ENCODE measurements around the gene SARNP.
A peak's percentile ranks its signal among the peaks of the same experiment; 100 is the strongest.

SARNP gene

DNA sequence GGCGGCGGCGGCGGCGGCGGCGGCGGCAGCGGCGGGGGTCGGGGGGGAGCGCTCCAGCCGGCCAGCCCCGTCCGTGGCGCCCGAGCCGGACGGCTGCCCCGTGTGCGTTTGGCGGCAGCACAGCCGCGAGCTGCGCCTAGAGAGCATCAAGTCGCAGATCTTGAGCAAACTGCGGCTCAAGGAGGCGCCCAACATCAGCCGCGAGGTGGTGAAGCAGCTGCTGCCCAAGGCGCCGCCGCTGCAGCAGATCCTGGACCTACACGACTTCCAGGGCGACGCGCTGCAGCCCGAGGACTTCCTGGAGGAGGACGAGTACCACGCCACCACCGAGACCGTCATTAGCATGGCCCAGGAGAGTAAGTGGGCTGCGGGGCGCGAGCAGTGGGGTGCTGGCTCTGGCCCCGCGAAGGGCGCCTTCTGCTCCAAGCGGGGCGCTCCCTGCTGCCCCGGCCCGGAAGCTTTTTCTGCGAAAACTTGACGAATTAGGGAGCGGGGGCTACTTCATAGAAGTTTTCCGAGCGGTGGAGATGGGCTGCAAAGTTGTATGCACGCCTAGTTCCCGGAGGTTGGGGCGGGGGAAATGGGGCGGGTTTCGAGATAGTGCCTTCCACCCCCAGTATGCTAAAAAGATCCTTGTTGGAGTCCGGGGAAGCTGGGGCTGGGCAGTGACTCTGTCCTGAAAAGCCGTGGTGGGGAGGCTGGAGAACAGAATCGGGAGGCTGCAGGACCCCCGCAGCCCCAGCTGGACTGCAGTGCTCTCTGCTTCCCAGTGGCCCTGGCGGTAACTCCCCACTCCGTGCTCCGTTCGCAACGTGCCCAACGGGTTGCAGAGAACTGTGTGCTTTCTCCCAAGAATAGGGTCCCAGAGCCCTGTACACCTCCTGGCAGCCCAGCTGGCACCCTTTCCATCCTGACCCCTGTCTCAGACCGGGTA is 73.9 kb downstream of the SARNP start:
- Histone ChIP-seq H3K9ac (ENCODE audit: low read length in 2 of 2) (peak overlapping the region; percentile 51), H3K36me3 (ENCODE audit: control insufficient read depth in 2 of 2, insufficient read depth in 2 of 2, low read length in 2 of 2) (no peaks in the 10 kb centered on the region), H3K4me1 (ENCODE audit: control insufficient read depth, insufficient read depth, low read length) (peaks cover 29% of the 10 kb centered on the region), H3K27me3 (ENCODE audit: control insufficient read depth in 1 of 2, insufficient read depth in 2 of 2, low read length in 2 of 2) (no peaks in the 10 kb centered on the region), H3K27ac (ENCODE audit: low read length) (no peak overlapping the region), H3K9me3 (ENCODE audit: control insufficient read depth in 2 of 2, low read length in 2 of 2) (no peaks in the 10 kb centered on the region), H3K4me3 (ENCODE audit: low read length in 2 of 2) (peak overlapping the region; percentile 73 to 82)

GRCh38 chr12:55742719-55743405 is 74.7 kb downstream of the SARNP start, which contains the start of gene GDF11:
TSS of gene GDF11 (plus strand) at chr12:55743122. CDS start at chr12:55743317, 195 bp downstream.
- Histone ChIP-seq H3K4me3 (ENCODE audit: low read length in 2 of 2) (peak within 1 kb of the TSS; percentile 73 to 82), H3K36me3 (ENCODE audit: control insufficient read depth in 2 of 2, insufficient read depth in 2 of 2, low read length in 2 of 2) (no peaks in the 10 kb centered on the region), H3K4me1 (ENCODE audit: control insufficient read depth, insufficient read depth, low read length) (peaks cover 34% of the 10 kb centered on the region), H3K9me3 (ENCODE audit: control insufficient read depth in 2 of 2, low read length in 2 of 2) (no peaks in the 10 kb centered on the region), H3K9ac (ENCODE audit: low read length in 2 of 2) (peak within 1 kb of the TSS; percentile 72 to 74), H3K27me3 (ENCODE audit: control insufficient read depth in 1 of 2, insufficient read depth in 2 of 2, low read length in 2 of 2) (no peaks in the 10 kb centered on the region), H3K27ac (ENCODE audit: low read length) (peak within 1 kb of the TSS; percentile 62)

DNA sequence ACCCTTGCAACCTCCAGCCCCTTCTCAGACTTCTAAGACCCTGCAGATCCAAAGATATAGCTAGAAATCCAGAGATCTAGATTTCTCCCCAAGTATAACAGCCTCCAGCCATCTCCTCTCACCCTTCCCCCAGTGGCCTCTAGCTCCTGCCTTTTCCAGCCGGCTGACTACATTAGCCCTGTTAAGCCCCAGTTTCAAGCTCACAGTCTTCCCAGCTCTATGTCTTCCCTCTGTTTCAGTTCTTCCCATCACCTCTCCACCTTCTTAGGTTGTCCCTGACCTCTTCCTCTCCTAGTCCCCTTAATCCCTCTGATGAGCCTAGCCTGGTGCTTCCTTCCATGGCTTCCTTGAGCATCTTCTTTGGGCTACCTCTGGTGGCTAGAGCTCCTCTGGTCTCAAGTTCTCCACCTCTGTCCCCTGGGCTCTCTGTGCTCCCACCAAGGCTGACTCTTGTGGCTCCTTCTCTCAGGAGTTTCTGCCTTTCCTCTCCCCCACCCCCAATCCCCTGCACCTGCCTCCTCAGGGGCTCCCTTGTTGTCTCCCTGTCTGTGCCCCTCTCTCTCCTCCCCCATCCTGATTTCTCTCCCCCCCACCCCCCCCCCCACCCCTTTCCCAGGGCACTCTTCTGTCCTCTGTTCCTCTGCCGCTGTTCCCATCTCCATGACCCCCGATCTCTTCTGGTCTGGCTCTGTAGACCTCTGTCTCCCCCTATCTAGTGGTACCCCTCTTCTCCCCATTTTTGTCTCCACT is 75.4 kb downstream of the SARNP start:
- Histone ChIP-seq H3K27me3 (ENCODE audit: control insufficient read depth in 1 of 2, insufficient read depth in 2 of 2, low read length in 2 of 2) (no peaks in the 10 kb centered on the region), H3K27ac (ENCODE audit: low read length) (peak overlapping the region; percentile 62), H3K36me3 (ENCODE audit: control insufficient read depth in 2 of 2, insufficient read depth in 2 of 2, low read length in 2 of 2) (no peaks in the 10 kb centered on the region), H3K4me1 (ENCODE audit: control insufficient read depth, insufficient read depth, low read length) (peaks cover 41% of the 10 kb centered on the region), H3K4me3 (ENCODE audit: low read length in 2 of 2) (peak overlapping the region; percentile 54 to 68), H3K9ac (ENCODE audit: low read length in 2 of 2) (peak overlapping the region; percentile 72 to 74), H3K9me3 (ENCODE audit: control insufficient read depth in 2 of 2, low read length in 2 of 2) (no peaks in the 10 kb centered on the region)

DNA sequence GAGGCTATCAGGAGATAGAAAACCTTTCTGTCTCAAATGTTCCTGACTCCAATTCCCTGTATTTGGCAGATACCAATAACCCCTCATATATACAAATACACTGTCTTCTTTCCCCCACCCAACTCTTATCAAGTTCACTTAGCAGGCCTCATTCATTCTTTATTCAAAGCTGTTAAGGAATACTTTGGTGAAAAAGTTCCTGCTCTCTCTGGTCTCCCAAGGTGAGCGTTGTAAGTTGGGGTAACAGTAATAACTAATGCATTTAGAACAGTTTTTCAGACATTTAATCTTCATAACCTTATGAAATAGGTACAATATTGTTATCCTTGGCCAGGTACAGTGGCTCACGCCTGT is 78.5 kb downstream of the SARNP start:
- H3K9ac ChIP-seq (ENCODE audit: low read length in 2 of 2) = no peak overlapping the region
- no peak overlapping the region for H3K27ac ChIP-seq (ENCODE audit: low read length)
- H3K4me3 ChIP-seq (ENCODE audit: low read length in 2 of 2) = peak overlapping the region in 1 of 2 donors; percentile 82

GRCh38 chr12:55738123-55739024 is 79.2 kb downstream of the SARNP start:
- H3K27ac ChIP-seq (ENCODE audit: low read length) = peak overlapping the region; percentile 71
- peaks cover 25% of the 10 kb centered on the region for H3K4me1 ChIP-seq (ENCODE audit: control insufficient read depth, insufficient read depth, low read length)
- peak overlapping the region; percentile 81 to 82 for H3K4me3 ChIP-seq (ENCODE audit: low read length in 2 of 2)
- H3K36me3 ChIP-seq (ENCODE audit: control insufficient read depth in 2 of 2, insufficient read depth in 2 of 2, low read length in 2 of 2) = no peaks in the 10 kb centered on the region
- H3K9ac ChIP-seq (ENCODE audit: low read length in 2 of 2) = peak overlapping the region; percentile 72
- no peaks in the 10 kb centered on the region for H3K9me3 ChIP-seq (ENCODE audit: control insufficient read depth in 2 of 2, low read length in 2 of 2)
- H3K27me3 ChIP-seq (ENCODE audit: control insufficient read depth in 1 of 2, insufficient read depth in 2 of 2, low read length in 2 of 2) = no peaks in the 10 kb centered on the region

More for the DNA sequence above, 78.5 kb downstream of the SARNP start:
- Histone ChIP-seq H3K4me1 (ENCODE audit: control insufficient read depth, insufficient read depth, low read length) (peaks cover 30% of the 10 kb centered on the region), H3K36me3 (ENCODE audit: control insufficient read depth in 2 of 2, insufficient read depth in 2 of 2, low read length in 2 of 2) (no peaks in the 10 kb centered on the region), H3K27me3 (ENCODE audit: control insufficient read depth in 1 of 2, insufficient read depth in 2 of 2, low read length in 2 of 2) (no peaks in the 10 kb centered on the region), H3K9me3 (ENCODE audit: control insufficient read depth in 2 of 2, low read length in 2 of 2) (no peaks in the 10 kb centered on the region)

- Histone ChIP-seq H3K4me3 (ENCODE audit: low read length in 2 of 2) (peak overlapping the region; percentile 81 to 82), H3K4me1 (ENCODE audit: control insufficient read depth, insufficient read depth, low read length) (peaks cover 25% of the 10 kb centered on the region), H3K9me3 (ENCODE audit: control insufficient read depth in 2 of 2, low read length in 2 of 2) (no peaks in the 10 kb centered on the region), H3K27me3 (ENCODE audit: control insufficient read depth in 1 of 2, insufficient read depth in 2 of 2, low read length in 2 of 2) (no peaks in the 10 kb centered on the region), H3K9ac (ENCODE audit: low read length in 2 of 2) (peak overlapping the region; percentile 36 to 72), H3K27ac (ENCODE audit: low read length) (peak overlapping the region; percentile 71), H3K36me3 (ENCODE audit: control insufficient read depth in 2 of 2, insufficient read depth in 2 of 2, low read length in 2 of 2) (no peaks in the 10 kb centered on the region)
Measured at GRCh38 chr12:55737581-55738122, 79.9 kb downstream of the SARNP start.

DNA sequence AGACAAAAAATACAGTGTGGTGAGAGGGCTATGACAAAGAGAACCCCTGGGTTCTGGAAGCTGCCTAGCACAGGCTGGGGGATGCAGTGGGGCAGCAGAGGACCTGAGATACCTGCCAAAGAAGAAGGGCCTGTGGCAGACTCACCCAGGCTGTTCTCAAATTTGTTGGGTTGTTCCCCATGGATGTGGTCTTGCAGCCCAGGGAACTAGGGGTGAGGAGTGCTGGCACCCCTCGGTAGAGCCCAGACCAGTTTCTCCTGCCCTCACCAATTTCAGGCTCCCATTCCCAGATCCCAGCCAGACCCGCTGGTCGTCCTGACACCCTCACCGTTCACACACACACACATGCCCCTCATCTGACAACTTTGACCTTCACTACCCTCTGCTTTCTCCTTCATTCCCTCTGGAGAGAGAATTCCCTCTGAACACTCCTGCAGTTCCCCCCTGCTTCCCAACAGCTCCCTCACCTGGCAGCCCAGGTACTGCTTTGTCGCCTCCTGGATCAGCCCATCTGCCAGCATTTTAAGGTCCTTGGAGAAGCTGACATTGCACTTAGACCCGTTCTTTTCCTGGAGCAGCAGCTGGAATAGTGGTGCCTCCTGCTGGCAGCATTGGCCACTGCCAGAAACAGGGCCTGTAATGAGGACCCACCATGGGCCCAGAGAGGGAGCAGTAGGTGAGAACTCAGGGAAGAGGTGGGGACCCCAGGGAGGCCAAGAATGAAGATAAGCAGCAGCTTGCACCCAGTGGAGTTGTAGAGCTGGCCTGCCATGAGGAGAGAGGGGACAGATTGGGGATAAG is 80.5 kb downstream of the SARNP start:
- peak overlapping the region in 1 of 2 donors; percentile 7 for H3K9ac ChIP-seq (ENCODE audit: low read length in 2 of 2)
- H3K27me3 ChIP-seq (ENCODE audit: control insufficient read depth in 1 of 2, insufficient read depth in 2 of 2, low read length in 2 of 2) = no peaks in the 10 kb centered on the region
- no peak overlapping the region for H3K27ac ChIP-seq (ENCODE audit: low read length)
- H3K4me3 ChIP-seq (ENCODE audit: low read length in 2 of 2) = no peak overlapping the region
- no peaks in the 10 kb centered on the region for H3K9me3 ChIP-seq (ENCODE audit: control insufficient read depth in 2 of 2, low read length in 2 of 2)
- H3K36me3 ChIP-seq (ENCODE audit: control insufficient read depth in 2 of 2, insufficient read depth in 2 of 2, low read length in 2 of 2) = peaks cover 0 to 3% of the 10 kb centered on the region in 2 donors
- H3K4me1 ChIP-seq (ENCODE audit: control insufficient read depth, insufficient read depth, low read length) = peaks cover 25% of the 10 kb centered on the region

DNA sequence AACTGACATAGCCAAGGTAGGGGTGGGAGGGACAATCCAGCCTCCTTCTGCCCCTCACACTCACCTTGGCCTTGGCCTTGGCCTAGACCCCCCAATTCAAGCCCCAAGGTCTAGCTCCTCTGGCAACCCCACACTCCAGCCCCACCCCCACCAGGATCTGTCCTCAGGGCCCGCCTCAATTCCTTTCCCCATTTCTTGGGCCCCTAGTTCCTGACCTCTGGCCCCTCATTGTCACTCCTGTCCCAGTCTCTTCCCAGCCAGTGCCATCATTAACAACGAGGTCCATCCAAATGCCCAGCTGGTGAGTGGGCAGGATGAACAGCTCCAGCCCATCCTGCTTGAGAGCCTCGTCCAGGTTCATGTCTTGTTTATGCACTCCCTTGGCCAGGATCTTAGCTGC is 81.4 kb downstream of the SARNP start:
- Histone ChIP-seq H3K27ac (ENCODE audit: low read length) (no peak overlapping the region), H3K4me3 (ENCODE audit: low read length in 2 of 2) (no peak overlapping the region), H3K4me1 (ENCODE audit: control insufficient read depth, insufficient read depth, low read length) (peaks cover 24% of the 10 kb centered on the region), H3K9ac (ENCODE audit: low read length in 2 of 2) (no peak overlapping the region), H3K27me3 (ENCODE audit: control insufficient read depth in 1 of 2, insufficient read depth in 2 of 2, low read length in 2 of 2) (no peaks in the 10 kb centered on the region), H3K36me3 (ENCODE audit: control insufficient read depth in 2 of 2, insufficient read depth in 2 of 2, low read length in 2 of 2) (peaks cover 0 to 3% of the 10 kb centered on the region in 2 donors), H3K9me3 (ENCODE audit: control insufficient read depth in 2 of 2, low read length in 2 of 2) (no peaks in the 10 kb centered on the region)

DNA sequence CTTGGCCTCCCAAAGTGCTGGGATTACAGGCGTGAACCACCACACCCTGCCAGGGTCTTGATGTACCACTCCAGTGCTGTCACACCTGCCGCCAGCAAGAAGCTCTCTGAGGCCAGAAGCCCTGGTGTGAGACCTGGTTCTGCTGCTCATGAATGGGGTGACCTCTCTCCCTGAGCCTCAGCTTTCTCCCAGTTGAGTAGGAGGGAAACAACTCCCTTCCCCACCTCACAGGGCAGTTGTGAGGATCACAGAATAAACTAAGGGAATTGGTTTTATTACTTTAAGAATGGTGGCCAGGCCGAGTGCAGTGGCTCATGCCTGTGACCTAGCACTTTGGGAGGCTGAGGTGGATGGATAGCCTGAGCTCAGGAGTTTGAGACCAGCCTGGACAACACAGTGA is 82.9 kb downstream of the SARNP start:
- H3K27me3 ChIP-seq (ENCODE audit: control insufficient read depth in 1 of 2, insufficient read depth in 2 of 2, low read length in 2 of 2) = no peaks in the 10 kb centered on the region
- no peak overlapping the region for H3K4me3 ChIP-seq (ENCODE audit: low read length in 2 of 2)
- no peak overlapping the region for H3K27ac ChIP-seq (ENCODE audit: low read length)
- H3K9me3 ChIP-seq (ENCODE audit: control insufficient read depth in 2 of 2, low read length in 2 of 2) = no peaks in the 10 kb centered on the region
- H3K9ac ChIP-seq (ENCODE audit: low read length in 2 of 2) = no peak overlapping the region
- peaks cover 0 to 3% of the 10 kb centered on the region in 2 donors for H3K36me3 ChIP-seq (ENCODE audit: control insufficient read depth in 2 of 2, insufficient read depth in 2 of 2, low read length in 2 of 2)
- H3K4me1 ChIP-seq (ENCODE audit: control insufficient read depth, insufficient read depth, low read length) = peaks cover 39% of the 10 kb centered on the region
